Adrenal gland (tissue), 12 donors: ENCODE measurements around the gene UCHL5. TPM values are rescaled to one million over a fixed set of nuclear protein-coding genes. Genes with fewer than 3 reads are reported as not detected.
"Not testable (repeated sequence)": the region's sequence is repeated elsewhere in the genome, so short reads cannot be mapped to it uniquely, and the experiment has no call there.

Experiments used
- DNase-seq, 7 donors: peaks; one replicate each; pipeline ENCODE4 v3.0.0-alpha.2; 2019 to 2020
- H3K27ac ChIP-seq, 5 donors: fragments of 200-600 bp; sonication (generic) in 4 of 5; 1 replicate in 3 of 5; 2 replicates in 2 of 5; pipeline versions ENCODE4 v1.5.1 to v1.8.0; 2016 to 2020; ENCODE audit warnings: mild to moderate bottlenecking in 1 of 5
- H3K27me3 ChIP-seq: fragments of 200-600 bp; 2 replicates; pipeline ENCODE4 v1.8.0; 2021
- H3K36me3 ChIP-seq, 2 donors: fragments of 200-600 bp; replicated peaks in 1 of 2; 1 replicate in 1 of 2; 2 replicates in 1 of 2; pipeline versions ENCODE4 v1.5.1 to v1.8.0; 2018 to 2022
- H3K4me1 ChIP-seq, 2 donors: fragments of 200-600 bp; replicated peaks in 1 of 2; 1 replicate in 1 of 2; 2 replicates in 1 of 2; pipeline versions ENCODE4 v1.5.1 to v1.8.0; 2018 to 2021
- H3K4me3 ChIP-seq, 4 donors: fragments of 200-600 bp; sonication (generic) in 3 of 4; one replicate each; pipeline ENCODE4 v1.5.1; 2016 to 2018
- H3K9me3 ChIP-seq, 3 donors: fragments of 200-600 bp; sonication (generic) in 1 of 3; replicated peaks in 1 of 3; 1 replicate in 2 of 3; 2 replicates in 1 of 3; pipeline versions ENCODE4 v1.5.1 to v1.8.0; 2016 to 2021
- CTCF ChIP-seq, 6 experiments: fragments of 450-650 bp in 4 of 6; fragments of 200-600 bp in 2 of 6; sonication (generic) in 1 of 6; IDR thresholded peaks; 1 replicate in 5 of 6; 2 replicates in 1 of 6; pipeline versions ENCODE4 v1.5.1 to v1.8.0; 2016 to 2021; ENCODE audit warnings: antibody characterized with exemption in 6 of 6, mild to moderate bottlenecking in 2 of 6, moderate library complexity in 1 of 6
- POLR2A ChIP-seq, 2 donors: fragments of 450-650 bp; IDR thresholded peaks; one replicate each; pipeline ENCODE4 v1.6.1; 2017; ENCODE audit warnings: antibody characterized with exemption in 2 of 2, mild to moderate bottlenecking in 2 of 2, moderate library complexity in 1 of 2
- WGBS, 4 donors: extraction: QIAGEN DNeasy Blood & Tissue Kit in 2 of 4; methylation state at CpG; one replicate each; pipeline versions ENCODE4 v1.1.5 to v1.1.7; 2013 to 2017; 5-methylcytosine and 5-hydroxymethylcytosine counted together
- intact Hi-C, 2 donors: fragments of 100-400 bp; cut with DNase I; formaldehyde crosslinking; loops; one replicate each; pipeline versions ENCODE4 v1.14.1 to v1.15.0; 2022 to 2023
- polyA plus RNA-seq, 3 donors: library from polyadenylated mRNA; stranded (reverse); fragments of 200-250 nt in 2 of 3; fragments of 350-450 nt in 1 of 3; fragmentation: Illumina TruSeq in 1 of 3; extraction: RNeasy Lipid Tissue Mini Kit (QIAGEN cat#74804) in 1 of 3; gene quantifications; one replicate each; pipeline ENCODE4 v1.2.3, GENCODE V29; 2013 to 2014
- total RNA-seq, 9 donors: library from RNA; depleted of rRNA in 4 of 9; stranded (reverse); fragments of >200 nt in 4 of 9; fragments of 120-200 nt in 1 of 9; fragmentation: NEBNext Ultra II Directional in 1 of 9; extraction: Animal tissue kit (Norgen Biotek cat#: 25700) in 1 of 9; gene quantifications; one replicate each; pipeline versions ENCODE4 v1.1.0 to v1.2.4, GENCODE V29; 2013 to 2023
- donor health status: healthy with polysubstance abuse.
- donor health status: Bipolar disorder and iron deficiency.
- donor health status: DM: yes; HTN: yes; CAD: no.
- donor health status: DM: no; HTN: no; CAD: no.
- donor health status: DM: no; HTN: no; CAD: no.
- donor health status: DM: yes; HTN: yes; CAD: no.

Gene UCHL5
- total and polyA plus RNA-seq, 12 donors: 9.3 to 71.9 (median 24.8) TPM

- intact Hi-C loops: loop anchor here in 1 of 2 donors (10.0 kb wide), 1 partner anchor 54 kb away; no protein-coding TSS in a partner anchor
- peaks cover 20 to 42% of the 10 kb centered on the region in 2 donors for H3K4me1 ChIP-seq
- H3K27ac ChIP-seq: peak overlapping the region; percentile 88 to 99 (median 96)
- H3K4me3 ChIP-seq: peak overlapping the region in 2 of 4 donors; percentile 2 to 76
- no peaks in the 10 kb centered on the region for H3K36me3 ChIP-seq
- no peak for TF ChIP-seq CTCF (IDR thresholded peaks at IDR 0.05)
- TF ChIP-seq POLR2A (IDR thresholded peaks at IDR 0.05): no peak
- 6 to 12% (median 10%) methylated on average over 4 of the region's 4 CpGs for WGBS, 4 donors
- no peaks in the 10 kb centered on the region for H3K9me3 ChIP-seq
- no peak for DNase-seq
- no peaks in the 10 kb centered on the region for H3K27me3 ChIP-seq
Observed at GRCh38 chr1:193060406-193060805, 1.2 kb upstream of the UCHL5 start.

- no peaks in the 10 kb centered on the region for H3K36me3 ChIP-seq
- no peaks in the 10 kb centered on the region for H3K27me3 ChIP-seq
- peak overlapping the region; percentile 88 to 99 (median 96) for H3K27ac ChIP-seq
- no peaks in the 10 kb centered on the region for H3K9me3 ChIP-seq
- peaks cover 20 to 41% of the 10 kb centered on the region in 2 donors for H3K4me1 ChIP-seq
- intact Hi-C loops: loop anchor here in 1 of 2 donors (10.0 kb wide), 1 partner anchor 55 kb away; no protein-coding TSS in a partner anchor
- 0 to 2% (median 0%) methylated on average over 9 of the region's 9 CpGs for WGBS, 4 donors
- no peak for DNase-seq
- H3K4me3 ChIP-seq: peak overlapping the region; percentile 66 to 78 (median 73)
- TF ChIP-seq CTCF (IDR thresholded peaks at IDR 0.05) (no peak), POLR2A (IDR thresholded peaks at IDR 0.05) (no peak)
Observed at GRCh38 chr1:193060115-193060403, 899 bp upstream of the UCHL5 start.

GRCh38 chr1:193058529-193059281, 455 bp downstream of the UCHL5 start:
- intact Hi-C loops: no loop called here
- WGBS, 4 donors: 0 to 2% (median 1%) methylated on average over 29 to 37 of the region's 37 CpGs
- DNase-seq: peak; percentile 36 to 66 (median 41)
- no peaks in the 10 kb centered on the region for H3K9me3 ChIP-seq
- H3K36me3 ChIP-seq: no peaks in the 10 kb centered on the region
- no peak for TF ChIP-seq CTCF (IDR thresholded peaks at IDR 0.05)
- peak in 1 of 2 donors; percentile 51 for TF ChIP-seq POLR2A (IDR thresholded peaks at IDR 0.05)
- peak overlapping the region; percentile 38 to 78 (median 71) for H3K4me3 ChIP-seq
- no peaks in the 10 kb centered on the region for H3K27me3 ChIP-seq
- peak overlapping the region; percentile 88 to 99 (median 96) for H3K27ac ChIP-seq
- peaks cover 20 to 31% of the 10 kb centered on the region in 2 donors for H3K4me1 ChIP-seq

GRCh38 chr1:193054169-193054675, 4.9 kb downstream of the UCHL5 start:
- TF ChIP-seq CTCF (IDR thresholded peaks at IDR 0.05) (no peak), POLR2A (IDR thresholded peaks at IDR 0.05) (no peak)
- no peaks in the 10 kb centered on the region for H3K27me3 ChIP-seq
- WGBS, 4 donors: 88 to 93% (median 91%) methylated on average over 4 of the region's 4 CpGs
- intact Hi-C loops: no loop called here
- H3K4me3 ChIP-seq: no peak overlapping the region
- H3K4me1 ChIP-seq: peaks cover 7 to 16% of the 10 kb centered on the region in 2 donors
- no peaks in the 10 kb centered on the region for H3K9me3 ChIP-seq
- DNase-seq: no peak
- no peak overlapping the region for H3K27ac ChIP-seq
- peaks cover 0 to 4% of the 10 kb centered on the region in 2 donors for H3K36me3 ChIP-seq

- H3K27ac ChIP-seq, DNase-seq, intact Hi-C loops, H3K4me3 ChIP-seq, H3K9me3 ChIP-seq, H3K27me3 ChIP-seq: not testable (repeated sequence)
- H3K4me1 ChIP-seq: peaks cover 0 to 16% of the 10 kb centered on the region in 2 donors
- H3K36me3 ChIP-seq: peaks cover 0 to 14% of the 10 kb centered on the region in 2 donors
- WGBS, 4 donors: 93 to 96% (median 95%) methylated on average over 5 of the region's 5 CpGs
Observed at GRCh38 chr1:193048913-193049312, 10.2 kb downstream of the UCHL5 start.
